Peyer's patch (tissue), 4 donors: ENCODE measurements around the gene PPP2R2C. TPM values are rescaled to one million over a fixed set of nuclear protein-coding genes. Genes with fewer than 3 reads are reported as not detected.

ENCODE experiments used
- DNase-seq, 3 donors: peaks; one replicate each; pipeline ENCODE4 v3.0.0-alpha.2; 2017 to 2019
- H3K27ac ChIP-seq, 4 donors: fragments of 200-600 bp; sonication (generic); one replicate each; pipeline ENCODE4 v1.5.1; 2016 to 2019
- H3K27me3 ChIP-seq, 2 donors: fragments of 200-600 bp; sonication (generic); one replicate each; pipeline ENCODE4 v1.5.1; 2019
- H3K36me3 ChIP-seq, 3 donors: fragments of 200-600 bp; sonication (generic); one replicate each; pipeline ENCODE4 v1.5.1; 2016 to 2019
- H3K4me1 ChIP-seq, 4 donors: fragments of 200-600 bp; sonication (generic); one replicate each; pipeline ENCODE4 v1.5.1; 2016 to 2019
- H3K4me3 ChIP-seq, 4 donors: fragments of 200-600 bp; sonication (generic); 1 replicate in 3 of 4; 2 replicates in 1 of 4; pipeline ENCODE4 v1.5.1; 2016 to 2019; ENCODE audit warnings: mild to moderate bottlenecking in 1 of 4
- H3K9me3 ChIP-seq, 4 donors: fragments of 200-600 bp; sonication (generic); one replicate each; pipeline ENCODE4 v1.5.1; 2016 to 2019; ENCODE audit warnings: mild to moderate bottlenecking in 1 of 4
- CTCF ChIP-seq, 6 experiments: fragments of 450-650 bp in 4 of 6; fragments of 200-600 bp in 2 of 6; sonication (generic) in 1 of 6; IDR thresholded peaks; one replicate each; pipeline ENCODE4 v1.5.1; 2017 to 2019; ENCODE audit warnings: antibody characterized with exemption in 6 of 6, mild to moderate bottlenecking in 3 of 6, moderate library complexity in 1 of 6
- POLR2A ChIP-seq, 2 donors: fragments of 450-650 bp; IDR thresholded peaks; one replicate each; pipeline ENCODE4 v1.5.1; 2017; ENCODE audit warnings: antibody characterized with exemption in 2 of 2, mild to moderate bottlenecking in 2 of 2, moderate library complexity in 2 of 2
- total RNA-seq, 4 donors: library from RNA; depleted of rRNA; stranded (reverse); fragments of >200 nt; gene quantifications; one replicate each; pipeline ENCODE4 v1.1.0, GENCODE V29; 2016

The PPP2R2C gene
- total RNA-seq, 4 donors from 2014 or later = 0.27 to 4.1 TPM; not detected in 2

GRCh38 chr4:6401797-6402196 is 70.6 kb downstream of the PPP2R2C start:
- no peak overlapping the region for H3K27ac ChIP-seq
- no peak overlapping the region for H3K4me3 ChIP-seq
- no peaks in the 10 kb centered on the region for H3K4me1 ChIP-seq
- H3K9me3 ChIP-seq = no peaks in the 10 kb centered on the region
- no peaks in the 10 kb centered on the region for H3K27me3 ChIP-seq
- H3K36me3 ChIP-seq = no peaks in the 10 kb centered on the region
- DNase-seq = no peak
- no peak for TF ChIP-seq CTCF (IDR thresholded peaks at IDR 0.05)
- TF ChIP-seq POLR2A (IDR thresholded peaks at IDR 0.05) = no peak

GRCh38 chr4:6396696-6397236 is 75.6 kb downstream of the PPP2R2C start:
- Histone ChIP-seq H3K4me1 (no peaks in the 10 kb centered on the region), H3K27me3 (no peaks in the 10 kb centered on the region), H3K4me3 (no peak overlapping the region), H3K9me3 (no peaks in the 10 kb centered on the region), H3K27ac (no peak overlapping the region), H3K36me3 (no peaks in the 10 kb centered on the region)
- no peak for DNase-seq
- TF ChIP-seq CTCF (IDR thresholded peaks at IDR 0.05) (no peak), POLR2A (IDR thresholded peaks at IDR 0.05) (no peak)

- Histone ChIP-seq H3K36me3 (no peaks in the 10 kb centered on the region), H3K27ac (no peak overlapping the region), H3K4me3 (no peak overlapping the region), H3K27me3 (no peaks in the 10 kb centered on the region), H3K9me3 (no peaks in the 10 kb centered on the region), H3K4me1 (no peaks in the 10 kb centered on the region)
- no peak for TF ChIP-seq CTCF (IDR thresholded peaks at IDR 0.05)
- DNase-seq = no peak
Observed at GRCh38 chr4:6395466-6396228, 76.8 kb downstream of the PPP2R2C start.

GRCh38 chr4:6394671-6395081 is 77.7 kb downstream of the PPP2R2C start:
- DNase-seq = no peak
- no peak for TF ChIP-seq CTCF (IDR thresholded peaks at IDR 0.05)
- H3K27me3 ChIP-seq = no peaks in the 10 kb centered on the region
- no peak overlapping the region for H3K27ac ChIP-seq
- no peak overlapping the region for H3K4me3 ChIP-seq
- no peaks in the 10 kb centered on the region for H3K36me3 ChIP-seq
- no peaks in the 10 kb centered on the region for H3K4me1 ChIP-seq
- no peaks in the 10 kb centered on the region for H3K9me3 ChIP-seq

- no peak overlapping the region for H3K4me3 ChIP-seq
- H3K9me3 ChIP-seq = no peaks in the 10 kb centered on the region
- TF ChIP-seq CTCF (IDR thresholded peaks at IDR 0.05) = no peak
- TF ChIP-seq POLR2A (IDR thresholded peaks at IDR 0.05) = no peak
- H3K4me1 ChIP-seq = no peaks in the 10 kb centered on the region
- no peaks in the 10 kb centered on the region for H3K36me3 ChIP-seq
- no peak overlapping the region for H3K27ac ChIP-seq
- no peaks in the 10 kb centered on the region for H3K27me3 ChIP-seq
- DNase-seq = no peak
Observed at GRCh38 chr4:6393544-6394475, 78.6 kb downstream of the PPP2R2C start.
